Thymus (tissue), 11 donors: ENCODE data around the gene ZNF124. TPM values are rescaled to one million over a fixed set of nuclear protein-coding genes. Genes with fewer than 3 reads are reported as not detected.

Source experiments
- DNase-seq, 9 donors: peaks; one replicate each; pipeline ENCODE4 v3.0.0-alpha.2; 2013; ENCODE audit warnings: low spot score in 9 of 9, low read depth in 6 of 9, missing footprints in 1 of 9
- H3K27ac ChIP-seq, 2 donors: one replicate each; pipeline ENCODE4 v1.5.1; 2013; ENCODE audit warnings: control low read depth in 1 of 2, low read depth in 1 of 2, low read length in 1 of 2, mild to moderate bottlenecking in 1 of 2, moderate library complexity in 1 of 2
- H3K27me3 ChIP-seq, 2 donors: one replicate each; pipeline ENCODE4 v1.5.1; 2013; ENCODE audit warnings: low read length in 1 of 2; ENCODE audit not compliant: control insufficient read depth in 2 of 2, insufficient read depth in 1 of 2
- H3K36me3 ChIP-seq, 2 donors: one replicate each; pipeline ENCODE4 v1.5.1; 2013; ENCODE audit warnings: low read length in 1 of 2, mild to moderate bottlenecking in 1 of 2, moderate library complexity in 1 of 2; ENCODE audit not compliant: control insufficient read depth in 2 of 2, insufficient read depth in 2 of 2
- H3K4me1 ChIP-seq, 2 donors: one replicate each; pipeline ENCODE4 v1.5.1; 2013; ENCODE audit warnings: low read length in 2 of 2; ENCODE audit not compliant: control insufficient read depth in 2 of 2, insufficient read depth in 2 of 2
- H3K4me3 ChIP-seq, 2 donors: one replicate each; pipeline ENCODE4 v1.5.1; 2013; ENCODE audit warnings: low read length in 2 of 2, control low read depth in 1 of 2, mild to moderate bottlenecking in 1 of 2
- H3K9me3 ChIP-seq, 2 donors: one replicate each; pipeline ENCODE4 v1.5.1; 2013; ENCODE audit warnings: low read length in 1 of 2, mild to moderate bottlenecking in 1 of 2; ENCODE audit not compliant: control insufficient read depth in 2 of 2, insufficient read depth in 1 of 2
- WGBS: extraction: QIAGEN DNeasy Blood & Tissue Kit; methylation state at CpG from one replicate; pipeline ENCODE4 v1.1.7; 2013; 5-methylcytosine and 5-hydroxymethylcytosine counted together
- polyA plus RNA-seq: library from polyadenylated mRNA; stranded (reverse); fragments of 200-250 nt; gene quantifications from one replicate; pipeline ENCODE4 v1.2.3, GENCODE V29; 2013
- total RNA-seq: library from RNA; stranded (reverse); fragments of 120-200 nt; gene quantifications from one replicate; pipeline ENCODE4 v1.2.4, GENCODE V29; 2013
- donor health status: healthy.

Gene ZNF124
- total and polyA plus RNA-seq, 2 donors: 3.8 to 74.8 TPM

- peaks cover 8 to 13% of the 10 kb centered on the region in 2 donors for H3K4me1 ChIP-seq
- no peak overlapping the region for H3K27ac ChIP-seq
- peaks cover 0 to 5% of the 10 kb centered on the region in 2 donors for H3K9me3 ChIP-seq
- peak overlapping the region in 1 of 2 donors; percentile 45 for H3K4me3 ChIP-seq
- no peak for DNase-seq
- 79% methylated on average over 9 of the region's 9 CpGs for WGBS
- H3K27me3 ChIP-seq: peaks cover 40 to 76% of the 10 kb centered on the region in 2 donors
- H3K36me3 ChIP-seq: no peaks in the 10 kb centered on the region
Observed at GRCh38 chr1:247112479-247112781, 59.4 kb downstream of the ZNF124 start.

- WGBS: 6% methylated on average over 78 of the region's 78 CpGs
- H3K27ac ChIP-seq: no peak overlapping the region
- peaks cover 0 to 5% of the 10 kb centered on the region in 2 donors for H3K9me3 ChIP-seq
- no peaks in the 10 kb centered on the region for H3K36me3 ChIP-seq
- peaks cover 40 to 79% of the 10 kb centered on the region in 2 donors for H3K27me3 ChIP-seq
- H3K4me3 ChIP-seq: peak overlapping the region; percentile 20 to 45
- peaks cover 8 to 13% of the 10 kb centered on the region in 2 donors for H3K4me1 ChIP-seq
- no peak for DNase-seq
Observed at GRCh38 chr1:247111700-247112478, 59.9 kb downstream of the ZNF124 start.

GRCh38 chr1:247111259-247111699 lies 60.5 kb downstream of the ZNF124 start:
- 2% methylated on average over 62 of the region's 62 CpGs for WGBS
- Histone ChIP-seq H3K27ac (no peak overlapping the region), H3K4me3 (peak overlapping the region in 1 of 2 donors; percentile 45), H3K4me1 (peaks cover 8 to 13% of the 10 kb centered on the region in 2 donors), H3K36me3 (no peaks in the 10 kb centered on the region), H3K27me3 (peaks cover 40 to 83% of the 10 kb centered on the region in 2 donors), H3K9me3 (peaks cover 0 to 5% of the 10 kb centered on the region in 2 donors)
- DNase-seq: no peak

GRCh38 chr1:247110627-247111258 lies 61.1 kb downstream of the ZNF124 start:
- no peaks in the 10 kb centered on the region for H3K36me3 ChIP-seq
- DNase-seq: no peak
- H3K27me3 ChIP-seq: peaks cover 40 to 88% of the 10 kb centered on the region in 2 donors
- H3K27ac ChIP-seq: no peak overlapping the region
- WGBS: 24% methylated on average over 30 of the region's 30 CpGs
- peaks cover 0 to 5% of the 10 kb centered on the region in 2 donors for H3K9me3 ChIP-seq
- H3K4me3 ChIP-seq: peak overlapping the region in 1 of 2 donors; percentile 45
- H3K4me1 ChIP-seq: peaks cover 8 to 13% of the 10 kb centered on the region in 2 donors

- H3K4me1 ChIP-seq: peaks cover 8 to 20% of the 10 kb centered on the region in 2 donors
- peaks cover 0 to 5% of the 10 kb centered on the region in 2 donors for H3K36me3 ChIP-seq
- H3K9me3 ChIP-seq: peaks cover 0 to 5% of the 10 kb centered on the region in 2 donors
- no peak overlapping the region for H3K4me3 ChIP-seq
- no peak for DNase-seq
- WGBS: 93% methylated on average over 7 of the region's 7 CpGs
- H3K27ac ChIP-seq: no peak overlapping the region
- peaks cover 33 to 59% of the 10 kb centered on the region in 2 donors for H3K27me3 ChIP-seq
Observed at GRCh38 chr1:247107694-247108093, 64.1 kb downstream of the ZNF124 start.

GRCh38 chr1:247105966-247106365 lies 65.9 kb downstream of the ZNF124 start:
- no peak overlapping the region for H3K4me3 ChIP-seq
- peaks cover 0 to 2% of the 10 kb centered on the region in 2 donors for H3K9me3 ChIP-seq
- no peak overlapping the region for H3K27ac ChIP-seq
- peaks cover 15 to 42% of the 10 kb centered on the region in 2 donors for H3K27me3 ChIP-seq
- WGBS: 94% methylated on average over 15 of the region's 15 CpGs
- no peak for DNase-seq
- H3K36me3 ChIP-seq: peaks cover 12 to 15% of the 10 kb centered on the region in 2 donors
- peaks cover under 1 to 11% of the 10 kb centered on the region in 2 donors for H3K4me1 ChIP-seq

Other genes with a start within 250 kb of the ZNF124 start
- 22.5 TPM for gene AHCTF1, start 240.1 kb downstream of the ZNF124 start, total RNA-seq
- gene AHCTF1, start 240.1 kb downstream of the ZNF124 start, polyA plus RNA-seq: 17.8 TPM
- gene ZNF695, start 164.0 kb downstream of the ZNF124 start, total RNA-seq: 3.0 TPM
- 0.48 TPM for gene ZNF695, start 164.0 kb downstream of the ZNF124 start, polyA plus RNA-seq
- 4.7 TPM for gene ZNF670, start 93.2 kb downstream of the ZNF124 start, total RNA-seq
- 3.0 TPM for gene ZNF670, start 93.2 kb downstream of the ZNF124 start, polyA plus RNA-seq
- 14.8 TPM for gene ZNF669, start 67.7 kb downstream of the ZNF124 start, total RNA-seq
- gene ZNF669, start 67.7 kb downstream of the ZNF124 start, polyA plus RNA-seq: 10.0 TPM
- gene VN1R5, start 84.1 kb upstream of the ZNF124 start, total RNA-seq: not detected
- 0.02 TPM for gene VN1R5, start 84.1 kb upstream of the ZNF124 start, polyA plus RNA-seq
- 21.8 TPM for gene ZNF496, start 159.8 kb upstream of the ZNF124 start, total RNA-seq
- gene ZNF496, start 159.8 kb upstream of the ZNF124 start, polyA plus RNA-seq: 40.0 TPM
- gene NLRP3, start 244.2 kb upstream of the ZNF124 start, total RNA-seq: 1.7 TPM
- 2.6 TPM for gene NLRP3, start 244.2 kb upstream of the ZNF124 start, polyA plus RNA-seq